SU-DHL-6 (cell line): ENCODE data around the gene RASGRP3.

Source experiments
- H2AFZ ChIP-seq: fragments of 200-600 bp; sonication (generic); 2 replicates; pipeline ENCODE4 v1.6.1; 2014; ENCODE audit warnings: low read depth, mild to moderate bottlenecking, moderate library complexity, mixed read lengths, antibody characterized with exemption, low read length; ENCODE audit not compliant: severe bottlenecking
- H3F3A ChIP-seq: fragments of 200-600 bp; shearing (Covaris generic); 2 replicates; pipeline ENCODE4 v1.6.0; 2016; ENCODE audit warnings: antibody characterized with exemption, mild to moderate bottlenecking; ENCODE audit not compliant: insufficient read depth
- H3K27ac ChIP-seq: fragments of 200-600 bp; sonication (generic); 2 replicates; pipeline ENCODE4 v1.5.1; 2016; ENCODE audit warnings: low read depth, mild to moderate bottlenecking, low read length, moderate library complexity, mixed read lengths
- H3K27me3 ChIP-seq: fragments of 200-600 bp; sonication (generic), shearing (Covaris generic); 2 replicates; pipeline ENCODE4 v1.6.0; 2014; ENCODE audit warnings: mild to moderate bottlenecking, low read length
- H3K36me3 ChIP-seq: fragments of 200-600 bp; sonication (generic); 2 replicates; pipeline ENCODE4 v1.6.1; 2014; ENCODE audit warnings: mild to moderate bottlenecking, low read length, mixed read lengths
- H3K4me2 ChIP-seq: fragments of 300-600, 200-600 bp; shearing (Covaris generic), sonication (generic); 2 replicates; pipeline ENCODE4 v1.6.0; 2014; ENCODE audit warnings: low read length, low read depth, mild to moderate bottlenecking; ENCODE audit not compliant: poor library complexity, severe bottlenecking
- H3K4me3 ChIP-seq: fragments of 200-600 bp; sonication (generic); 2 replicates; pipeline ENCODE4 v1.5.1; 2014; ENCODE audit warnings: antibody characterized with exemption, low read length, mild to moderate bottlenecking, mixed read lengths; ENCODE audit not compliant: insufficient read depth, poor library complexity, severe bottlenecking
- H3K79me2 ChIP-seq: fragments of 200-600 bp; sonication (generic); 2 replicates; pipeline ENCODE4 v1.6.1; 2014; ENCODE audit warnings: mild to moderate bottlenecking, low read length, moderate library complexity; ENCODE audit not compliant: insufficient read depth
- H3K9ac ChIP-seq: fragments of 200-600 bp; sonication (generic); 2 replicates; pipeline ENCODE4 v1.7.0; 2014; ENCODE audit warnings: mild to moderate bottlenecking, low read length
- H3K9me2 ChIP-seq: fragments of 200-600 bp; sonication (generic); replicated peaks from 2 replicates; pipeline ENCODE4 v1.6.1; 2014; ENCODE audit warnings: low read length; ENCODE audit not compliant: insufficient read depth
- H3K9me3 ChIP-seq: fragments of 200-600 bp; sonication (generic); 2 replicates; pipeline ENCODE4 v1.6.1; 2014; ENCODE audit warnings: low read length, mixed read lengths; ENCODE audit not compliant: insufficient read depth
- H4K20me1 ChIP-seq: fragments of 200-600 bp; sonication (generic); 2 replicates; pipeline ENCODE4 v1.6.1; 2014; ENCODE audit warnings: low read depth, mild to moderate bottlenecking, antibody characterized with exemption, low read length, moderate library complexity, mixed read lengths
- EZH2phosphoT487 ChIP-seq: fragments of 200-600 bp; sonication (generic), shearing (Covaris generic); conservative IDR thresholded peaks from 2 replicates; pipeline ENCODE4 v1.6.1; 2018; ENCODE audit warnings: mild to moderate bottlenecking, antibody characterized with exemption, low read length, moderate library complexity, mixed read lengths
- TF ChIP-seq, protein P1 (sequence below): fragments of 200-600 bp; sonication (generic); IDR thresholded peaks from one replicate; pipeline ENCODE4 v1.5.1; 2017; ENCODE audit warnings: antibody characterized with exemption, mild to moderate bottlenecking, low read length, moderate library complexity; ENCODE audit not compliant: insufficient read depth, poor library complexity, severe bottlenecking

RASGRP3 gene

DNA sequence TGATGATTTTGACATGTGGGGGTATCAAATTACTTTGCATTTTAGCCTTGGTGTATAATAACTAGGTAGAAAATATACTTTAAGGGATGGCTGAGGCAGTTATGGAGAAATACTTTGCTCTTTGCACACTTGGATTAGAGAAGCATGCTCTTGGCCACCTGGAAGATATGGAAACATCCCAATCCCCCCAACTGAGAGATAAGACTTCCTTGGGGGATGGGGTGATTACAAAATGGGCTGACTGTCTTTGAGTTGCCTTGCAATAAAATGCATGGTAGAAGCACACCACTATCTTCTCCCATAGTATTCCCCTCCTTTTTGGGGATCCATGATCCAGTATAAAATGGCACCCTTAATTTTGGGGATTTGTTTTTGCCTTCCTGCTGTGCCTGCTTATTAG is 137.7 kb downstream of the RASGRP3 start:
- H3F3A ChIP-seq = no peaks in the 10 kb centered on the region
- H3K9me3 ChIP-seq = no peaks in the 10 kb centered on the region
- no peak overlapping the region for H3K9ac ChIP-seq
- H4K20me1 ChIP-seq = no peaks in the 10 kb centered on the region
- no peak overlapping the region for H3K27ac ChIP-seq
- no peak overlapping the region for H2AFZ ChIP-seq
- TF ChIP-seq EZH2phosphoT487 = no peak
- TF ChIP-seq, protein P1, sequence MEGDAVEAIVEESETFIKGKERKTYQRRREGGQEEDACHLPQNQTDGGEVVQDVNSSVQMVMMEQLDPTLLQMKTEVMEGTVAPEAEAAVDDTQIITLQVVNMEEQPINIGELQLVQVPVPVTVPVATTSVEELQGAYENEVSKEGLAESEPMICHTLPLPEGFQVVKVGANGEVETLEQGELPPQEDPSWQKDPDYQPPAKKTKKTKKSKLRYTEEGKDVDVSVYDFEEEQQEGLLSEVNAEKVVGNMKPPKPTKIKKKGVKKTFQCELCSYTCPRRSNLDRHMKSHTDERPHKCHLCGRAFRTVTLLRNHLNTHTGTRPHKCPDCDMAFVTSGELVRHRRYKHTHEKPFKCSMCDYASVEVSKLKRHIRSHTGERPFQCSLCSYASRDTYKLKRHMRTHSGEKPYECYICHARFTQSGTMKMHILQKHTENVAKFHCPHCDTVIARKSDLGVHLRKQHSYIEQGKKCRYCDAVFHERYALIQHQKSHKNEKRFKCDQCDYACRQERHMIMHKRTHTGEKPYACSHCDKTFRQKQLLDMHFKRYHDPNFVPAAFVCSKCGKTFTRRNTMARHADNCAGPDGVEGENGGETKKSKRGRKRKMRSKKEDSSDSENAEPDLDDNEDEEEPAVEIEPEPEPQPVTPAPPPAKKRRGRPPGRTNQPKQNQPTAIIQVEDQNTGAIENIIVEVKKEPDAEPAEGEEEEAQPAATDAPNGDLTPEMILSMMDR = no peak
- H3K4me3 ChIP-seq = no peak overlapping the region
- no peaks in the 10 kb centered on the region for H3K79me2 ChIP-seq
- no peak overlapping the region for H3K4me2 ChIP-seq
- no peaks in the 10 kb centered on the region for H3K27me3 ChIP-seq
- no peaks in the 10 kb centered on the region for H3K9me2 ChIP-seq
- no peaks in the 10 kb centered on the region for H3K36me3 ChIP-seq
